Central memory CD4-positive, alpha-beta T cell (primary cell): ENCODE results near the gene KRTAP5-10.
"Not testable (repeated sequence)": the region's sequence is repeated elsewhere in the genome, so short reads cannot be mapped to it uniquely, and the experiment has no call there.

Experiments
- DNase-seq: peaks from one replicate; pipeline ENCODE4 v3.0.0; 2022

Gene KRTAP5-10

GRCh38 chr11:71542879-71543777 is 22.2 kb upstream of the KRTAP5-10 start:
- DNase-seq: no peak

- no peak for DNase-seq
Observed at GRCh38 chr11:71543866-71544265, 21.5 kb upstream of the KRTAP5-10 start.

DNA sequence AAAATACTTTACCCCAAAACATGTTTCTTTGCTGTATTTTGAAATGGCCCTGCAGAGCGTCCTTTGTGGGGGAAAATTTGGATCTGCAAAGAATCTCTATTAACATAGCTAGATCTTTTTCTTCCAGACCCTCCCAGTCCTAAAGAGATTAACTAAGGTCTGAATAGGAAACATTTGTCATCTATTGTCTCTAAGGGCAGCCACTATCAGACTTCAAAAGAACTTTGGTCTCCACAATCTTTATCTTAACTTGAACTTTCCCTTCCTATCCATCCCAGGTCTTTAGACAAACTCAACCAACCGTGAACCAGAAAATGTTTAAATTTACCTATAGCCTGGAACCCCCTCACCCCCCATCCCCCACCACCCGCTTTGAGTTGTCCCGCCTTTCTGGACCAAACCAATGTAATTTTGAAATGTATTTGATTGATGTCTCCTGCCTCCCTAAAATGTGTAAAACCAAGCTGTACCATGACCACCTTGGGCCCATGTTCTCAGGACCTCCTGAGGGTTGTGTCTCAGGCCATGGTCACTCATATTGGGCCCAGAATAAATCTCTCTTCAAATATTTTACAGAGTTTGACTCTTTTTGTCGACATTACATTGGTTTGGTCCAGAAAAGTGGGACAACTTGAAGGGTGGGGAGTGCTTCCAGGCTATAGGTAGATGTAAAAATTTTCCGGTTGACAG is 20.7 kb upstream of the KRTAP5-10 start:
- DNase-seq: no peak

GRCh38 chr11:71545405-71545966 is 19.9 kb upstream of the KRTAP5-10 start:
- no peak for DNase-seq

- DNase-seq: no peak
Observed at GRCh38 chr11:71548120-71548519, 17.2 kb upstream of the KRTAP5-10 start, which contains the start of gene KRTAP5-9. Gene KRTAP5-9 (plus strand): TSS chr11:71548420. CDS start chr11:71548658, 238 bp downstream.

DNA sequence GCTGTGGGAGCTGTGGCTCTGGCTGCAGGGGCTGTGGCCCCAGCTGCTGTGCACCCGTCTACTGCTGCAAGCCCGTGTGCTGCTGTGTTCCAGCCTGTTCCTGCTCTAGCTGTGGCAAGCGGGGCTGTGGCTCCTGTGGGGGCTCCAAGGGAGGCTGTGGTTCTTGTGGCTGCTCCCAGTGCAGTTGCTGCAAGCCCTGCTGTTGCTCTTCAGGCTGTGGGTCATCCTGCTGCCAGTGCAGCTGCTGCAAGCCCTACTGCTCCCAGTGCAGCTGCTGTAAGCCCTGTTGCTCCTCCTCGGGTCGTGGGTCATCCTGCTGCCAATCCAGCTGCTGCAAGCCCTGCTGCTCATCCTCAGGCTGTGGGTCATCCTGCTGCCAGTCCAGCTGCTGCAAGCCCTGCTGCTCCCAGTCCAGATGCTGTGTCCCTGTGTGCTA is 16.6 kb upstream of the KRTAP5-10 start:
- DNase-seq: no peak

- DNase-seq: no peak
Observed at GRCh38 chr11:71551711-71552110, 13.7 kb upstream of the KRTAP5-10 start.

- DNase-seq: no peak
Observed at GRCh38 chr11:71554996-71555395, 10.4 kb upstream of the KRTAP5-10 start.

- no peak for DNase-seq
Observed at GRCh38 chr11:71555508-71555907, 9.9 kb upstream of the KRTAP5-10 start.

- no peak for DNase-seq
Observed at GRCh38 chr11:71556018-71556417, 9.3 kb upstream of the KRTAP5-10 start.

DNA sequence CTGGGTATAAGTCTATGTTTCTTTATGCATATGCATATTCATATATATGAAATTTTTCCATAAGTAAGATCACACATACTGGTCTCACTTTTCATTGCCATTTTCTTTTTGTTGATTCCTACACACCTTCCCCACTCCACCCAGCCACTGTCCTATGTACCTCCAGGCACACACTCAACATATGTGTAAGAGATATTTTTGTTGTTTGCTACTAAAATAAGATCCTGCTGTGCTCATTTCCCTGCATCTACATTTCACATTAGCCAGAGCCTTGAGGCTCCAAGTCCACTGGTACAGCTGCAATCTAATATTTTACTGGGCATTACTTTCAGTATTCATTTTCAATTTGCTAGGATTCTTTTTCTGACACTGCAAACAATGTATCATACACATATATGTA is 8.1 kb upstream of the KRTAP5-10 start:
- no peak for DNase-seq

DNA sequence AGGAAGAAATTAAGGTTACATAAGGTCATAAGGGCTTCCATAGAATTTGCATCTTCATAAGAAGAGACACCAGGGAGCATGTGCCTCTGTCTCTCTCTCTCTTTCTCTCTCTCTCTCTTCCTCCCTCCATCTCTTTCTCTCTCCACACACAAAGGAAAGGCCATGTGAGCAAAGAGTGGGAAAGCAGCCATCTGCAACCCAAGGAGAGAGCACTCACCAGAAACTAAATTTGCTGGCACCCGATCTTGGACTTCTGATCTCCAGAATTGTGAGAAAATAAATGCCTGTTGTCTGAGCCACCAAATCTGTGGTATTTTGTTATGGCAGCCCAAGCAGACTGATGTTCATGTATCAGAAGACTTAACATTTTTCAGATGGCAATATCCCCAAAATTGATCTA is 6.4 kb upstream of the KRTAP5-10 start:
- DNase-seq: no peak

DNA sequence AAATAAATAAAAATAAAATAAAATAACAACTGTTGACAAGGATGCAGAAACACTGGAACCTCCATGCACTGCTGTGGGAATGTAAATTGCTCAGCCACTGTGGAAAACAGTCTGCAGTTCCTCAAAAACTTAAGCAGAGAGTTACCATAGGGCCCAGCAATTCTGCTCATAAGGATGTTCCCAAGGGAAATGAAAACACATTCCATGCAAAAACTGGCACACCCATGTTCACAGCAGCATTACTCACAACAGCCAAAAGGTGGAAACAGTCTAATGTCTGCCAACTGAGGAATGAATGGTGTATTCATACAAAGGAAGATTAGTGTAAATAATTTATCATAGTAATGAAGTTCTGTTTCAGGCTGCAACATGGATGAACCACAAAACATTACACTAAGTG is 3.2 kb upstream of the KRTAP5-10 start:
- no peak for DNase-seq

- no peak for DNase-seq
Observed at GRCh38 chr11:71563406-71563805, 2.0 kb upstream of the KRTAP5-10 start.

DNA sequence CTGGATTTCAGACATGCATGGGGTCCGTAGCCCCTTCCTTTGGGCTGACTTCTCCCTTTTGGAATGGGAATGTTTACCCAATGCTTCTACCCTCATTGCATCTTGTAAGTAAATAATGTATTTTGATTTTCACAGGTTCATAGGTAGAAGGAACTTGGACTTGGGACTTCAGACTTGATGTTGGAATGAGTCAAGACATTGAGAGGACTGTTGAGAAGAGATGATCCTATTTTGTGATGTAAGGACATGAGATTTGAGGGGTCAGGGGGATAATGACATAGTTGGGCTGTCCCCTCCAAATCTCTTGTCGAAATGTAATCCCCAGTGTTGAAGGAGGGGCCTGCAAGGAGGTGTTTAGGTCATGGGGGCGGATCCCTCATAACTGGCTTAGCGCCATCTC is 933 bp upstream of the KRTAP5-10 start:
- DNase-seq: no peak

DNA sequence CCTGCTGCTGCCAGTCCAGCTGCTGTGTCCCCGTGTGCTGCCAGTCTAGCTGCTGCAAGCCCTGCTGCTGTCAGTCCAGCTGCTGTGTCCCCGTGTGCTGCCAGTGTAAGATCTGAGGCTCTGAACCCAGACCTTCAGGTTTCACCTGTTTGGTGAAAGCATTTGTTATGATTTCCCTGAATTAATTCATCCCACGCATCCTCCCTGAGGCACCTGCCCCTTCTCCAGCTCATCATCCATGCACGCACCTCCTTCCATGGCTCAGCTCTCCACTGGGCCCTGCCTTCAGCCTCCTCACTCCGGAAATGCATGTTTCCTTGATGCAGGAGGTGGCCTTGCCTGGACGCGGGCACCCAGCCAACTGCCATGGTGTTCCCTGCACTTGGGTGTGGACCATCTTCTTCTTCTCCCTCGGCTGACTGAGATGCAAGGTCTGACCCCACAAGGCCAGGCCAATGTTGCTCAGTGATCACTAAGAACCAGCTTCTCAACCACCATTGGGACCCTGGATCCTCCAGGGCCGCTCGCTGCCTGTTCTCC is 788 bp downstream of the KRTAP5-10 start:
- no peak for DNase-seq

GRCh38 chr11:71566626-71567599 is 1.6 kb downstream of the KRTAP5-10 start:
- DNase-seq: not testable (repeated sequence)

DNA sequence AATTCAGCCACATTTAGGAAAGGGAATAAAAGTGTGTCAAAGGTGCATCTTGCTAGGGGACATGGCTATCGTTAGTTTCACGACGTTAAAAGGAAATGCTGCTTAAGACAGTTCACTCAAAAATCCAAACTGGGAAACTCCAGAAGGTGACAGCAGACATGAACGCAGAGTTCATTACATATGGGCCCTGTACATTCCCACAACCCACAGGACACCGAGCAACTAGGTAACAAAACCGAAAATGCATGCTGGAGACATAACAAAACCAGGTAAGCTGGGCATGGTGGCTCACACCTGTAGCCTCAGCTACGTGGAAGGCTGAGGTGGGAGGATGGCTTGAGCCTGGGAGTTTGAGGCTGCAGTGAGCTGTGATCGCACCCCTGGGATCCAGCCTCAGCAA is 2.3 kb downstream of the KRTAP5-10 start:
- not testable (repeated sequence) for DNase-seq

GRCh38 chr11:71568704-71569349 is 3.5 kb downstream of the KRTAP5-10 start:
- no peak for DNase-seq

- not testable (repeated sequence) for DNase-seq
Observed at GRCh38 chr11:71571101-71571850, 5.9 kb downstream of the KRTAP5-10 start.

- no peak for DNase-seq
Observed at GRCh38 chr11:71572811-71573210, 7.4 kb downstream of the KRTAP5-10 start.
